Fibroblast of upper back skin (primary cell): ENCODE measurements around the gene PDK4.
"Not testable (repeated sequence)": the region's sequence is repeated elsewhere in the genome, so short reads cannot be mapped to it uniquely, and the experiment has no call there.

ENCODE experiments used
- DNase-seq: peaks from one replicate; pipeline ENCODE4 v3.0.0-alpha.2; 2013

The PDK4 gene

GRCh38 chr7:95604397-95604796 is 8.1 kb upstream of the PDK4 start:
- DNase-seq = not testable (repeated sequence)

- no peak for DNase-seq
Measured at GRCh38 chr7:95602421-95602820, 6.1 kb upstream of the PDK4 start.

GRCh38 chr7:95601316-95601715 is 5.0 kb upstream of the PDK4 start:
- no peak for DNase-seq

GRCh38 chr7:95599069-95599468 is 2.8 kb upstream of the PDK4 start:
- DNase-seq = no peak

- DNase-seq = no peak
Measured at GRCh38 chr7:95598511-95598910, 2.2 kb upstream of the PDK4 start.

GRCh38 chr7:95595746-95596197 is 544 bp downstream of the PDK4 start:
- no peak for DNase-seq

GRCh38 chr7:95594185-95594584 is 2.1 kb downstream of the PDK4 start:
- DNase-seq = no peak

- DNase-seq = peak; percentile 25
Measured at GRCh38 chr7:95593343-95593742, 3.0 kb downstream of the PDK4 start.

GRCh38 chr7:95592570-95592969 is 3.7 kb downstream of the PDK4 start:
- DNase-seq = no peak

- no peak for DNase-seq
Measured at GRCh38 chr7:95590387-95591248, 5.7 kb downstream of the PDK4 start.

GRCh38 chr7:95589766-95590165 is 6.5 kb downstream of the PDK4 start:
- DNase-seq = no peak

- DNase-seq = no peak
Measured at GRCh38 chr7:95589031-95589430, 7.3 kb downstream of the PDK4 start.

GRCh38 chr7:95586951-95587301 is 9.4 kb downstream of the PDK4 start:
- no peak for DNase-seq

- no peak for DNase-seq
Measured at GRCh38 chr7:95585426-95585789, 10.9 kb downstream of the PDK4 start.

- DNase-seq = no peak
Measured at GRCh38 chr7:95584769-95585425, 11.4 kb downstream of the PDK4 start.

GRCh38 chr7:95583834-95584621 is 12.3 kb downstream of the PDK4 start:
- no peak for DNase-seq

GRCh38 chr7:95582578-95583293 is 13.6 kb downstream of the PDK4 start:
- no peak for DNase-seq

GRCh38 chr7:95581467-95581866 is 14.8 kb downstream of the PDK4 start:
- DNase-seq = no peak

- DNase-seq = no peak
Measured at GRCh38 chr7:95579318-95579717, 17.0 kb downstream of the PDK4 start.

- DNase-seq = no peak
Measured at GRCh38 chr7:95578299-95578855, 17.9 kb downstream of the PDK4 start.

GRCh38 chr7:95577137-95577536 is 19.2 kb downstream of the PDK4 start:
- DNase-seq = no peak

GRCh38 chr7:95569720-95570119 is 26.6 kb downstream of the PDK4 start:
- no peak for DNase-seq

GRCh38 chr7:95560674-95561073 is 35.6 kb downstream of the PDK4 start:
- DNase-seq = no peak
